ENCODE results near the gene COL18A1. TPM values are rescaled to one million over a fixed set of nuclear protein-coding genes. Genes with fewer than 3 reads are reported as not detected.

COL18A1 gene
- total RNA-seq, 3 donors from 2014 or later (not counting 1 experiment from before 2014, with no cell fraction given), result 12.3 to 22.3 (median 12.7) TPM

- no peaks in the 10 kb centered on the region for H3K36me3 ChIP-seq (ENCODE audit: control insufficient read depth, insufficient read depth, low read length)
- peak overlapping the region; percentile 82 to 92 for H3K27ac Mint-ChIP-seq
Measured at GRCh38 chr21:45484318-45484717, 79.4 kb downstream of the COL18A1 start.

GRCh38 chr21:45485686-45486442, 80.9 kb downstream of the COL18A1 start:
- no peak for TF ChIP-seq CTCF (IDR thresholded peaks at IDR 0.05)
- ATAC-seq (no peak), DNase-seq (no peak)
- Mint-ChIP-seq H3K36me3 (no peaks in the 10 kb centered on the region), H3K4me1 (peaks cover 18 to 20% of the 10 kb centered on the region in 2 donors), H3K9me3 (no peaks in the 10 kb centered on the region), H3K27me3 (ENCODE audit: low read depth in 2 of 2) (no peaks in the 10 kb centered on the region), H3K27ac (no peak overlapping the region), H3K4me3 (no peak overlapping the region)
- intact Hi-C loops (cut with micrococcal nuclease), result no loop called here
- Histone ChIP-seq H3K4me1 (ENCODE audit: control insufficient read depth, insufficient read depth, low read length) (peaks cover 29% of the 10 kb centered on the region), H3K9me3 (ENCODE audit: control insufficient read depth, insufficient read depth, low read length) (no peaks in the 10 kb centered on the region), H3K4me3 (ENCODE audit: low read length) (no peak overlapping the region), H3K27me3 (ENCODE audit: control insufficient read depth, insufficient read depth, low read length) (no peaks in the 10 kb centered on the region), H3K36me3 (ENCODE audit: control insufficient read depth, insufficient read depth, low read length) (no peaks in the 10 kb centered on the region), H3K27ac (ENCODE audit: low read length) (no peak overlapping the region)
- 95% methylated on average over 25 of the region's 25 CpGs for WGBS (ENCODE audit: insufficient coverage)

More at GRCh38 chr21:45484318-45484717, 79.4 kb downstream of the COL18A1 start:
- WGBS (ENCODE audit: insufficient coverage), result 96% methylated on average over 5 of the region's 6 CpGs
- H3K27me3 ChIP-seq (ENCODE audit: control insufficient read depth, insufficient read depth, low read length), result no peaks in the 10 kb centered on the region
- Mint-ChIP-seq H3K36me3 (no peaks in the 10 kb centered on the region), H3K4me1 (peaks cover 22 to 25% of the 10 kb centered on the region in 2 donors), H3K27me3 (ENCODE audit: low read depth in 2 of 2) (no peaks in the 10 kb centered on the region), H3K4me3 (peak overlapping the region; percentile 61), H3K9me3 (no peaks in the 10 kb centered on the region)
- H3K4me1 ChIP-seq (ENCODE audit: control insufficient read depth, insufficient read depth, low read length), result peaks cover 31% of the 10 kb centered on the region
- H3K27ac ChIP-seq (ENCODE audit: low read length), result no peak overlapping the region
- no peak for TF ChIP-seq CTCF (IDR thresholded peaks at IDR 0.05)
- intact Hi-C loops (cut with micrococcal nuclease), result no loop called here
- no peaks in the 10 kb centered on the region for H3K9me3 ChIP-seq (ENCODE audit: control insufficient read depth, insufficient read depth, low read length)
- no peak for ATAC-seq
- no peak overlapping the region for H3K4me3 ChIP-seq (ENCODE audit: low read length)
- no peak for DNase-seq

- Histone ChIP-seq H3K4me1 (ENCODE audit: control insufficient read depth, insufficient read depth, low read length) (peaks cover 29% of the 10 kb centered on the region), H3K36me3 (ENCODE audit: control insufficient read depth, insufficient read depth, low read length) (no peaks in the 10 kb centered on the region), H3K27me3 (ENCODE audit: control insufficient read depth, insufficient read depth, low read length) (no peaks in the 10 kb centered on the region), H3K9me3 (ENCODE audit: control insufficient read depth, insufficient read depth, low read length) (no peaks in the 10 kb centered on the region), H3K27ac (ENCODE audit: low read length) (no peak overlapping the region), H3K4me3 (ENCODE audit: low read length) (no peak overlapping the region)
- H3K27ac Mint-ChIP-seq, result no peak overlapping the region
- no peak overlapping the region for H3K4me3 Mint-ChIP-seq
- WGBS (ENCODE audit: insufficient coverage), result 92% methylated on average over 29 of the region's 29 CpGs
- no peak for TF ChIP-seq CTCF (IDR thresholded peaks at IDR 0.05)
- no peak for ATAC-seq
- DNase-seq, result no peak
- peaks cover 18 to 20% of the 10 kb centered on the region in 2 donors for H3K4me1 Mint-ChIP-seq
- intact Hi-C loops (cut with micrococcal nuclease), result no loop called here
- no peaks in the 10 kb centered on the region for H3K36me3 Mint-ChIP-seq
- H3K27me3 Mint-ChIP-seq (ENCODE audit: low read depth in 2 of 2), result no peaks in the 10 kb centered on the region
- no peaks in the 10 kb centered on the region for H3K9me3 Mint-ChIP-seq
Measured at GRCh38 chr21:45486443-45487160, 81.6 kb downstream of the COL18A1 start.
